Ishikawa (cell line): ENCODE results near the gene WNT8A.

Experiments
- EGR1 ChIP-seq: IDR thresholded peaks from 2 replicates; pipeline ENCODE4 v1.6.1; 2012
- EP300 ChIP-seq: IDR thresholded peaks from 2 replicates; pipeline ENCODE4 v1.6.1; 2012; ENCODE audit warnings: borderline replicate concordance
- FOXM1 ChIP-seq: IDR thresholded peaks from 2 replicates; pipeline ENCODE4 v1.6.1; 2012; ENCODE audit warnings: low read depth, borderline replicate concordance
- NFIC ChIP-seq: IDR thresholded peaks from 2 replicates; pipeline ENCODE4 v1.6.1; 2012
- ZBTB7A ChIP-seq: IDR thresholded peaks from 2 replicates; pipeline ENCODE4 v1.6.1; 2012; ENCODE audit warnings: low read depth

DNA sequence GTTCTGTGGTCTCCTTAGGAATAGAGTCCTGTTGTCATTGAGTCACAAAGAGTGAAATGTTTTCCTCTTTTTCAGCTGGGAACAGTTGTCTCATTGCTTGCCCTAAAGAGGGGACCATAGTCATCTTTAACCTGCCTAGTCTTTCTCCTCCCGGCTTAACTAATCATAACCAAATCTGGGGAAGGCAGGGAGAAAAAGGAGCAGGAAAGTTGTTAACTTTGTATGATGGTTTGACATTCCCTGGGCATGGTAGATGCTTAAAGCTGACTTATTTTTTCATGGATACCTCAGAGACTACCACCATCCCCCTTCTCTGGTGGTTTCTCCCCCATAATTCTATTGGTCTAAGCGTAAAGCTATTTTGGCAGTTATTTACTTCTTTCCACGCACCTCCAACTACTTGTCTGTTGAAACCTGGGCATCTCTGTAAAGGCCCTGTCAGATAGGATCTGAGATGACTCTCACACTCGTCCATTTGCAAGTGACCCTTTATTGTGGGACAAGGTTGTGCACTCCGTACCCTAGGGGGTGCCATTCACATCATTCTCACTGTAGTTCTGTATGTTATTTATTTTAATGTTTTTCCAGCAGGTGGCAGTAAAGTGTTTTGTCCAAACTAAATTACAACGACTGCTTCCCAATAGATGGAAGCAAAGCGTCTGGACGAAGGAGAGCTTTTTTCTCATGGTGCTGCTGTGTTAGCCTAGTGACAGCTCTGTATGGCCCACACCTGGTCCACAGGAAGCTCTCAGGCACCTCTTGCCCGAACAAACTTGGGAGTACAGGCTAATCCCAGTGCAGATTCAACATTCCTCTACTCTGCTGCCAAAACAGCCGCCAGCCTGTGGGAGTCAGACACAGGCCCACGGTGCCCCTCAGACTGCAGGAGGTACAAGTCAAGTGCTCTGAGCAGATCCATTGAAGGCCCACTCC lies 48.0 kb upstream of the WNT8A start:
- TF ChIP-seq NFIC = no peak
- TF ChIP-seq EGR1 = no peak
- no peak for TF ChIP-seq EP300
- no peak for TF ChIP-seq FOXM1
- TF ChIP-seq ZBTB7A = no peak
